ENCODE data around the gene VSIG10.
A peak's percentile ranks its signal among the peaks of the same experiment; 100 is the strongest.
"Not testable (repeated sequence)": the region's sequence is repeated elsewhere in the genome, so short reads cannot be mapped to it uniquely, and the experiment has no call there.

Gene VSIG10

DNA sequence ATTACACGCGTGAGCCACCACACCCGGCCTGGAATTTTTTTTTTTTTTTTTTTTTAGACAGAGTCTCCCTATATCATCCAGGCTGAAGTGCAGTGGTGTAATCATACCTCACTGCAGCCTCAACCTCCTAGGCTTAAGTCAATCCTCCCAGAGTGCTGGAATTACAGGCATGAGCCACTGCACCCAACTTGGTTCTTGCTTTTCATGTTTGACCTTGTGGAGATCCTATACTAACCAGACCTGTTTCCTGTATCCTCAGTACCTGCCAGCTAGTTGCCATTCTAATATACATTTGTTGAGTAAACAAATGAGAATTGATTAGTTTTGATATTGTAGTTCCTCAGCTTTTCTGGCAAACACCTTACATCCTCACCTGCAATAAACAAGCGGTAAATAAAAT lies 3.2 kb upstream of the VSIG10 start:
- DNase-seq = no peak

DNA sequence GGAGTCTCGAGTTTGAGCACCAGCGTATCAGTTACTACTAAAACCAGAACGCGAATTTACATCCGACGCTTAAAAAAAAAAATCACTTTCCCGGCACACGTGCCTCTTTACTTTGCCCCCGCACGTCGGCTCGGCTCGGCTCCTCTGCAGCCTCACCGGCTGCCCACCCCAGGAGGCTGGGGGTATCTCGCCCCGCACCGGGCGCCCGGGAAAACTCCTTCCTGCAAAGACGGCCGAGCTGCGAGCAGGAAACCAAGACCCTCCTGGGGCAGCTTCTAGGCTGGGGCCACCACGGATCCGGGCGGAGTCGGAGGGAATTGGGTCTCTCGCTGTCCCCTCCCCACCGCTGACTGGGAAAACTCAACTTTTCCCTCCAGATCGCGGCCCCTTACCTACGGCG lies 610 bp downstream of the VSIG10 start:
- DNase-seq = no peak

DNA sequence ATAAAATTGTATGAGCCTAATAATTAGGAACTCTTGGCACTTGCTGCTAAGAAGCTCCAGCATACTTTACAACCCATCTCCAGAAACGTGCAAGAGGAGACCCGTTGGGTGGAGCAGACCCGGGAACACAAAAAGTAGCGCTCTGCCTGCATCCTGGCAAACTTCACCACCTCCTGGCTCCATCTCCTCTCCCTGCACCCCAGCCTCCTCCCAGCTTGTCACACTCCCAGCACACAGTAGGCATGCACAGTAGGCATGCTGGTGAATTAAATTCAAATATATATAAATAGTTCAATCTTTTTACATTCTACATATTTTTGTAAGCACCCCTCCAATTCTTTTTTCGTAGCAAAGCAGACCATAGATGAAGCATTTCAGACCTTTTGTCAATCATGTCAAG lies 1.2 kb downstream of the VSIG10 start:
- no peak for DNase-seq

DNA sequence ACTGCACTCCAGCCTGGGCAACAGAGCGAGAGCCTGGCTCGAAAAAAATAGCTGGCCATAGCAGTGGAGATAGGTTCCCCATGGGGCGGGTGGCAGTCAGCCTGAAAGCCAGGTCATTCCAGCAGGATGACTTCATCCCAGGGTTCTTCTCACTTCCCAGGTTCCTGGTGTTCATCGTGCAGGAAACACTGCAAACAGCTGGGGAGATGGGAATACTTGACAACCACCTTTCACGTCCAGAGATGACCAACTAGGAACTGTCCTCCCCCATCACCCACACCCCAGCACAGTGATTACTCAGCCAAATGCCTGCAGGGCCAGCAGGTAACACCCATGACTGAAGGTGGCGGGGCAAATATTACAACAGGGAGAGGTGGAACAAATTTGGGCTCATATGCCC lies 1.7 kb downstream of the VSIG10 start:
- peak; percentile 83 for DNase-seq

DNA sequence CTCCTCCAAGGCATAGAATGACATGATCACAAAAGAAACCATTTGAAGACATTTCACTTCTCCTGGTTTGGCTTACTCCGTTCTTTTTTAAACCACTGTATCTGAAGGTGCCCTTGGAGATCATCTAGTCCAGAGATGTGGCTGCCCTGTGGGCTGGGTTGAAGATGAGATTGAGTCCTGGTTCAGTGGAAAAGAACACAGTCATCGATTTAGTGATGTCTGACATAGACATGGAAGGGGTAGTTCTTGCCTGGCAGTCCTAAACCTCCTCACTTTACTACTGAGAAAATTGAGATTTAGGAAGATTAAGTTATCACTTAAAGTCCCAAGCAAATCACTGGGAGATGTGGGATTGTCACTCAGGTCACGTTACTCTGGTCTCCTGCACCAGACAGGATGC lies 2.8 kb downstream of the VSIG10 start:
- DNase-seq = no peak

DNA sequence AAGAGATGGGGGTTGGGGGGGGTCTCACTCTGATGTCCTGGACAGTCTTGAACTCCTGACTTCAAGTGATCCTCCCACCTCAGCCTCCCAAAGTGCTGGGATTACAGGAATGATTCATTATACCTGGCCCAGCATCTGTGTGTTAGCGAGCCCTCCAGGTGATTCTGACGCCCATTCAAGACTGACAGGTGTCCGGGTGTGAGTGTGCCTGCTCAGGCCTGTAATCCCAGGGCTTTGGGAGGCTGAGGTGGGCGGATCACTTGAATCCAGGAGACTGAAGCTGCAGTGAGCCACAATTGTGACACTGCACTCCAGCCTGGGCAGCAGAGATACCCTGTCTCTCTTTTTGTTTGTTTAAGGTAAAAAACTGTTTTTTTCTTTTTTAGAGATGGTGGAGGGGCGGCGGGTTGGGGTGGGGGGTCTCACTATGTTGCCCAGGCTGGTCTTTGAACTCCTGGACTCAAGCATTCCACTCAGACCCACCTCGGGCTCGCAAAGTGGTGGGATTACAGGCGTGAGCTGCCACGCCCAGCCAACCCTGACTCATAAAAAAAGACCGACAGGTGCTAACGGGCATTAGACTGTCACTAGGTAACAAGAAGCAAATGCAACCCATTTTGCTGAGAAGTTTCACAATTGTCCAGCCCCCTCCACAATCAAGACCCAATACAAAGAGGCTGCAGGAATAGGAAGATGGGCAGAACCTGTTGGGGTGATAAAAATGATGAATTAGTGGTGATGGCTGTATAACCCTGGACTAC lies 4.7 kb downstream of the VSIG10 start:
- DNase-seq = no peak

DNA sequence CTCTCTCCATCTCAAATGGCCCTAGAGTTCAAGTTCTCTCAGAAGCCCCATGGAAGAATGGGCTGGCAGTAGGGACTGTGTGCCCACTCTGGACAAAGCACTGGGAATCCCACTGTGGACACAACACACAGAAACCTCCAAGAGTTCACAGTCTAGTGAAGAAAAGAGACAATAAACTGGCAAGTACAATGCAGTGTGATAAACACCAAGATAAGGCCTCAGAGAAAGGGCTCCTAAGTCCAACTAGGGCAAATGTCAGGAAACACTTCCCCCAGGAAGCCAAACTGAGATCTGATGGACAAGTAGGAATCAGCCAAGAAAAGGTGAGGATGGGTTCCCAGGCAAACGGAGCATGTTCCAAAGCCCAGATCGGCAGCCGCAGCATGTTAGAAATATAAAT lies 5.4 kb downstream of the VSIG10 start:
- no peak for DNase-seq

DNA sequence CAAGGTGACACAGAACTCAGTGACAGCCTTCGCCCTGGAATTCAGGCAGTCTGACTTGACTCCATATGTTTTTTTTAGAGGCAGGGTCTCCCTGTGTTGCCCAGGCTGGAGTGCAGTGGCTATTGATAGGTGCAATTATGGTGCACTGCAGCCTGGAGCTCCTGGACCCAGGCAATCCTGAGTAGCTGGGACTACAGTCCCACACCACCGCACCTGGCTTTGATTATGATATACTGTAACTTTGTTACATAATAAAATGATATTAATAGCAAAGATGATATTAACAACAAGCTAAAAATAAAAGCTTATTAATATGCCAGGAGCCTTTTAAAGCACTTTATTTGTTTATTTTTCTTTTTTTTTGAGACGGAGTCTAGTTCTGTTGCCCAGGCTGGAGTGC lies 9.8 kb downstream of the VSIG10 start:
- no peak for DNase-seq

DNA sequence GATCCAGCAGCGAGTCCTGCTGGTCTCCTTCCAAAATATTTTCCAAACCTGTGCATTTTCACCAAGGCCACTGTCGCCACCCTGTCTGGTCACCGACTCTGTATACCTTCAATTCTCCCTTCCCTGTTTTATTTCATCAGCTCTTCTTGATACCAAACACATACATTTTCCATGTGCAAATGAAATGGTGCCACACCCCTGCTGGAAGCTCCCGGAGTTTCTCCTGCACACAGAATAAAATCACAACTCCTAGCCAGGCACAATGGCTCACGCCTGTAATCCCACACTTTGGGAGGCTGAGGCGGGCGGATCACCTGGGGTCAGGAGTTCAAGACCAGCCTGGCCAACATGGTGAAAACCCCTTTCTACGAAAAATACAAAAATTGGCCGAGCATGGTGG lies 14.0 kb downstream of the VSIG10 start:
- DNase-seq = no peak

DNA sequence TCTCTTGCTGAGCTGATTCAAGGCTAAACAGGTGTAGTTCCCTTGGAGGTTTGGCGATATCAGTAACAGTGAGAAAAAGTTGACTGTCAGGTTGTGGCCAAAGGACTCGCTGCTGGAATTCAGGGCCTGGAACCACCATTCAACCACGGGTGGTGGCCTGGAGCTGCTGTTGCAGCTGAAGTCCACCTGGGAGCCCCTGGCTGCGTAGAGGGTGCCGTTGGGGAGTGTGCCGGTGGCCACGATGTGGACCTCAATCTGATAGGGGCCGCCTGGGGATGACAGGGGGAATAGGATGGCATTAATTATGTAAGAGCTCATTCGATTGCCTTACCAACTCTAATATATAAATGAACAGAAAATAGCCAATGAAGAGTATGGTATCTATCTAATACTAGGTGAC lies 21.6 kb downstream of the VSIG10 start:
- no peak for DNase-seq

DNA sequence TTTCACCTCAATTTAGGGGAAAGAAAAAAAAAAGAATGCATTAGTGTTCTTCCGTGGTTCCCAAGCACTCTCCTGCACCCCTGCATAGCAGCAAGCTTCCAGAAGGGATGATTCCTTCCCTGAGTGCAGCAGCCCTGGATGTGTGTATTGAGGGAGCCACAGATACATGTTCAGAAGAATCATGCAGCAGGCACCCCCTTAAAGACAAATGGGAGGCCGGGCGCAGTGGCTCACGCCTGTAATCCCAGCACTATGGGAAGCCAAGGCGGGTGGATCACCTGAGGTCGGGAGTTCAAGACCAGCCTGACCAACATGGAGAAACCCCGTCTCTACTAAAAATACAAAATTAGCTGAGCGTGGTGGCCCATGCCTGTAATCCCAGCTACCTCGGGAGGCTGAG lies 22.3 kb downstream of the VSIG10 start:
- DNase-seq = not testable (repeated sequence)

DNA sequence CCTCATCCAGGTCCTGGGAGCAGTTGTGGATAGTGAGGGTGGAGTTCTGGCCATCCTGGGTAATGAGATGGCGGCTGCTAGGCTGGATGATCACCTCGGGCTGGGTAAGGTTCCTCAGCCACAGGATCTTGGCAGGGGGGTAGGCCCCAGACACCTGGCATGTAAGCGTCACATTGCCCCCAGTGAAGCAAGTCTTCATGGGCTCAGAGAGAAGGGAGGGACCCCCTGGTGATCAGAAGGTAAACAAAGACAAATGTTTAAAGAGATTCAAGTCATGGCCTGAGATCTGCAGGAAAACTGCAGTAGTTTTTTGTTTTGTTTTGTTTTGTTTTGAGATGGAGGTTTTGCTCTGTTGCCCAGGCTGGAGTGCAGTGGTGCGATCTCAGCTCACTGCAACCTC lies 30.0 kb downstream of the VSIG10 start:
- DNase-seq = no peak

DNA sequence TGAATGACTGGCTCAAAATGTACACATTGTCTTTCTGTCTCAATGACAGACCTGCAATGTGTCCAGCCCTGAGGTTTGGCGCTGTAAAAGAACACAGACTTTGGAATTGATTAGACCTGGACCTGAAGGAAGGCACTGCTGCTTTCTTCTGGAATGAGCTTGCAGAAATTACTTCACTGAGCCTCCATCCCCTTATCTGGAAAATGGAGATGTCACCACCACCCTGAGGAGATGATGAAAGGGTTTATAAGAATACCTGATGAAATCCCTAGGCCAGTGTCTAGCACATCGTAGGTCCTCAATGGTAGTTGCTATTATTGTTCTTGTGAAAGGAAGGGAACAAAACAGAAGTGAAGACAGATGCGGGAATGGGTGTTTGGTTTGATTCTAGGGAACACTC lies 33.2 kb downstream of the VSIG10 start:
- DNase-seq = no peak

DNA sequence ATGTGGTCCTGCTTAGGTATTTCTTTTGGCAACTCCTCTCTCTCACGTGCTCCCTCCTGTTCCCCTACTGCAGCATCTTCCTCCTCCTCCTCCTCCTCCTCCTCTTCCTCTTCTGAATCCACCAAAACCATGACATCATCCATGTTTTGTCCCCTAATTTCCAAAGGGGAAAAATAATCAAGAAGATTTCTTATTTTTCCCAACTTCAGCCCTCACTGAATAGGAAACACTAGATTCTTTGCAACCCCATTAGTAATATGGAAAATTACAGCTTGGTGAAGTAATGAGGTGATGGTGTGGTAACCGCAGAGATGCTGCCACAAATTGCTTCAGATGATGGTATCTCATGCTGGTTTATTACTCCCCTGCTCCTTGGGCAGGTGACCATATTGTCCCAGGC lies 35.4 kb downstream of the VSIG10 start:
- no peak for DNase-seq

DNA sequence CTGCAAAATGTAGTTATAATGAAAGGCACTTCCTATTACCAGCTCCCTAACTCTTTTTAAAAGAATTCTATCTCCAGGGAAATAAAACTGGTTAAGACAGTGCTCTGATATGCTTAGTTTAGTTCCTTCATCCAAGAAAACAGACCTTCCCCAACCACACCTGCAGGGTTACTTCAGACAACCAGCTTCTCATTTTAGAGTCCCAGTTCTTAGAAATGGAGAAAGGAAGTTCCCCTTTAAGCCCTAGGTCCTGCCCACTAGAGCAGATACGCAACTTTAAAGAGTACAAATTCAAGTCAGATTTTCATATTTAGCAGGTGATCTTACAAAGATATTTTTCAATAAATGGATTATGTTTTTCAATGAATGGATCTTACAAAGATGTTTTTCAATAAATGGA lies 38.4 kb downstream of the VSIG10 start:
- no peak for DNase-seq

DNA sequence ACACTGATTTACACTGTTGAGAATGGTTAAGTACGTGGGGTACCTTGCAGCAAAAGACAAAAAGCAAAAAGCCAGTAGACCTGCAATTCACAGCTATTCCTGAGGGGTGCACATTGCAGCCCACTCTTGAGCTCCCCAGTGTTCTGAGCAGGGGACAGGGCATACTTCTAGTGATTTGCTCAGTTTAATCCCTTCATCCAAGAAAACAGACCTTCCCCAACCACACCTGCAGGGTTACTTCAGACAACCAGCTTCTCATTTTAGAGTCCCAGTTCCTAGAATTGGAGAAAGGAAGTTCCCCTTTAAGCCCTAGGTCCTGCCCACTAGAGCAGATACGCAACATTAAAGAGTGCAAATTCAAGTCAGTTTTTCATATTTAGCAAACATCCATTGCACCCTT lies 39.2 kb downstream of the VSIG10 start:
- no peak for DNase-seq

DNA sequence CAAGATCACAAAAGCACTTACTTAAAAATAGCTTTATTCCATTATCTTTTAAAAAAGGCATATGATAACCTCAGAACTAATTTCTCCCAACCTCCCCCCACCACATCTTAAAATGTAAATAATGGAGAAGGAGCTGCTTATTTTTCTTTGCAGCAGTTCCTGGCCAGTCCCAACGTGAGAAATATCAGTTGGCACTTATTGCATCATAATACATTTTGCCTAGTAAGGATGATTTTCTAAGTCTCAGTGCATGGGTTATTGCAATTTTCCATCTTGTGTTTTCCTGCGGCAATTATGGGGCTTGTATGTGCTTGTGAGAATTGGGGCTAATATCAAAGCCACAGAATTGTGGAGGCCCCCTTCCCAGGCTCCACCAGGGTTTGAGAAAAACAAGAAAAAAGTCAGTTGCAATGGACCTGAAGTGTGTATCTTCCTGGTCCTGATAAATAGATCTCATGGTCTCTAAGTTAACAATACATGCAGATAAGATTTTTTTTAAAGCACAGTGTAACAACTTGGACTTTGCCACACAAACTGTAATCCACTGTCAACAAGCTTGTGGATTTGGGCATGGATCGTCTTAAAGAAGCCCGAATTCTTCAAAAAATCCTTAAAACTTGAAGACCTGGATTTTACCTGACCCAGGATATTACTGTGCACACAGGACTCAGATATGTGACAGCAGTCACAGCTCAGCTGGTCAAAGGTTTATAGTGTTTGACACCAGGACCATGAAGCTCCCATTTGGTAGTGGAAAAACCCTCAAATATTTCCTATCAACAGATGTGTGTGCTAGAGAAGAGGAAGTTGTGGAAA lies 40.0 kb downstream of the VSIG10 start:
- no peak for DNase-seq

DNA sequence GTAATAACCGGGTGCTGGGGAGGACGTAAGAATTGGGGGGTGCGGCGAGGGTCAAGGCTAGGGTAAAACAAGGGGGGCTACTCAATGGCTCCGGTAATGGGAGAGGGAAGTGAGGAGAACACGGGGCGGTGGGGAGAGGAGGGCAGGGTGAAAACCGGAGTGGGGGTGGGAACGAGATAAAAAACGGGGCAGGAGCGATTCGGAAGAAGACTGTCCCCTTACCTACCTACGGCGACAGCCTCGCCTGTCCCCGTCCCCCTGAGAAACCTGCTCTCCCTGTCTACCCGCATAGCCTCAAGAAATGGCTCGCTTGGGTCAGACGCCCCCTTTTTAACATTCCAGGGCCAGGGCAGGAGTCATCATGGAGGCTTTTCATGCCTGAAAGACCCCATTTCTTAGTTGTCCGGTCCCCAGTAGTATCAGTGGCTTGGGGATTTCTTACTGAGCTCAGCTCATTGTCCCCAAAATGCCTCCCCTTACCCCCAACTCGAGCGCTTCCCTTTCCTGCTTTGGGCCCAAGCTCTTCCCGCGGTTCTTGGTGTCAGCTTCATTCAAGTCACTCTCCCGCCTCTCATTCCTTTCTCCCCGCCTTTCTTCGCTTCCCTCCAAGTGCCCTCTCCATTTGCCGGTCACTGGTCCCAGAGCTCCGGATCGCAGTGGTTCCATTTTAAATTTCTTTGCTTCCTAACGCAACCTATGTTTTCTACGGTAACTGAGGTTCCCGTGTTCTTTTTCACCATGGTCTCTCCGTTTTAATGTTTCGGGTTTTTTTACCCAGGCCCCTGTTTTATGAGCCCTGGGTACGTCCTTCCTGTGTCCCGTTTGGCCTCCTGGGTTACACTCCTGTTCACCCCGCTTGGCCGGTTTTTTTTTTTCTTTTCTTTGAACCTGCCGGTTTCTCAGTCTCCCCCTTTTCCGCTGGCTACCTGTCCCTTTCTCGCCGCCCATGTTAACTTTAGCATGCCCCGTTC lies 41.7 kb downstream of the VSIG10 start:
- DNase-seq = peak; percentile 27

DNA sequence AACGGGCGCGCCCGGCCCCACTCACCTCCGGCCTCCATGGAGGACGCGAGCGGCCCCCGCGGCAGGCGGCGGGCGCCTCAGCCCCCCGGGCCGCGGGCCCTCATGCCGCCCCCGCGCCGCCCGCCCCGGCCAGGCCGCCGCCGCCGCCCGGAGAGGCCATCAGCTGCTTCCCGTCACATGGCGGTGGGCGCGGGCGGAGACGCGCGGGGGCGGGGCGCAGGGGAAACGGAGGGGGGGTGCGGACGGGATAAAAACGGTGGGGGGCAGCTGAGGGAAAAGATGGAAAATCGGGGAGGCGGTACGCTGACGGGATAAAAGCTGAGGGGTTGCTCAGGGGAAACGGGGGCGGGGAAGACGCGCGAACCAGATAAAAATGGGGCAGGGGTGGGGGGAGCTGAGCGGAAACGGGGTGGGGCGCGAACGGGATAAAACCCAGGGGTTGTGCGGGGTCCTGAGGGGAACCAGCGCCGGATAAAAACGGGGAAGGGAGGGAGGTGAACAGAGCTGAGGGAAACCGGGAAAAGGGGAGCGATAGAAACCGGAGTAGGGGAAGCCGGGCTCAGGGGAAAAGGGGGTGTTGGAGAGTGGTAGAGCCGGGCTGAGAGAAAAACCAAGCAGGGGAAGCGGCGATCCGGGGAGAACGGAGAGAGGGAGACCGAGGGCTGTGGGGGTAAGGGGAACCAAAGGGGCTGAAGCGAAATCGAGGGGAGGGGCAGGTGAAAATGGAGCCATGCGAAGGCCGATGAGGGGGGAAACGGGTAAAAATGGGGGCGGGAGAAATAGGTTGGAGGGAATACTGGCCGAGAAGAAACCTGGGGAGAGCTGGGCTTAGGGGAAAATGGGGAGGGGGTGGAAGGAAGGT lies 42.6 kb downstream of the VSIG10 start, which contains the start of gene WSB2:
TSS of gene WSB2 (minus strand) at position 169 of the 862 bp plus-strand sequence. CDS start at position 38, 131 bp downstream.
- DNase-seq = peak; percentile 5

DNA sequence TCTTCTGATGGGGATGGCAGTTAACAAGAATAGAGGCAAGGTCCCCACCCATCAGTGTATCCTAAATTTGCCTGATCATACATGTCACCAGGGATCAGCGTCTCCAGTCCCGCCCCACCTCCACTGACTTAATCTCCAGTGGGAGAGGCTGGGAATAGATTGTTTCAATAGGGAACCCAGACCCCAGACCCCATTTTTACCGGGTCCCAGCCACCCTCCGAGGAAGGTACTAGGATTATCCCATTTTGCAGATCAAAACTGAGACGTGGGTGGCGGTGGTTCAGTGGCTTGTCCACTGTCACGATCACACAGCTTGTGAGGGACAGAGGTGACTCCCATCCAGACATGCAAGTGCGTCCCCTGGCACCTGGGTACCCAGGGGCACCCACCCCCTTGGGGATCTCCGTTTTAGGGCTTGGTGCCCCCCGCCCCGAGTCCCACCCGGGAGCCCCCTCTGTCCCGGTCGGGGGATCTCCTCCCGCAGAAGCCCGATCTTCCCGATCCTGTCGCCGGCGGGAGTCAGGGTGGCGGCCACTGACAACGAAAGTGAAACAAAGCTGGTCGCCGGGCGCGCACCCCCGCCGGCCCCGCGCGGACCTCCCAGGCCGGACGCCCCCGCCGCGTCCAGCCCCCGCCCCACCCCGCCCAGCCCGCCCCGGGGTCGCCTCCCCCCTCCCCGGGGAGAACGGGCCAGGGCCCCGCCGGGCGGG lies 43.4 kb downstream of the VSIG10 start:
- no peak for DNase-seq
